ENCODE results near the gene SGCB.
"Not testable (repeated sequence)": the region's sequence is repeated elsewhere in the genome, so short reads cannot be mapped to it uniquely, and the experiment has no call there.

SGCB gene

GRCh38 chr4:52038103-52038912 lies at the start of gene SGCB:
Gene SGCB, minus strand, starts transcription at chr4:52038299. Its CDS starts 40 bp downstream, at chr4:52038259.
- DNase-seq (ENCODE audit: low read depth) = peak; percentile 65
- TF ChIP-seq CTCF (IDR thresholded peaks at IDR 0.05; ENCODE audit: insufficient read depth, low read depth, low read length, missing control alignments) = no peak
- peak within 1 kb of the TSS; percentile 69 for H3K4me3 ChIP-seq (ENCODE audit: low read length)

- not testable (repeated sequence) for DNase-seq (ENCODE audit: low read depth); H3K4me3 ChIP-seq (ENCODE audit: low read length)
These were observed 48.3 kb upstream of the SGCB start for GRCh38 chr4:52086425-52086824.

GRCh38 chr4:52081216-52081615 lies 43.1 kb upstream of the SGCB start:
- TF ChIP-seq CTCF (IDR thresholded peaks at IDR 0.05; ENCODE audit: insufficient read depth, low read depth, low read length, missing control alignments) = no peak
- no peak overlapping the region for H3K4me3 ChIP-seq (ENCODE audit: low read length)
- DNase-seq (ENCODE audit: low read depth) = no peak

- no peak for DNase-seq (ENCODE audit: low read depth)
- H3K4me3 ChIP-seq (ENCODE audit: low read length) = no peak overlapping the region
- no peak for TF ChIP-seq CTCF (IDR thresholded peaks at IDR 0.05; ENCODE audit: insufficient read depth, low read depth, low read length, missing control alignments)
These were observed 41.6 kb upstream of the SGCB start for GRCh38 chr4:52079659-52080058.

- H3K4me3 ChIP-seq (ENCODE audit: low read length) = no peak overlapping the region
- no peak for DNase-seq (ENCODE audit: low read depth)
- TF ChIP-seq CTCF (IDR thresholded peaks at IDR 0.05; ENCODE audit: insufficient read depth, low read depth, low read length, missing control alignments) = no peak
These were observed 38.6 kb upstream of the SGCB start for GRCh38 chr4:52076731-52077130.

GRCh38 chr4:52071791-52072546 lies 33.9 kb upstream of the SGCB start:
- H3K4me3 ChIP-seq (ENCODE audit: low read length) = no peak overlapping the region
- no peak for TF ChIP-seq CTCF (IDR thresholded peaks at IDR 0.05; ENCODE audit: insufficient read depth, low read depth, low read length, missing control alignments)
- DNase-seq (ENCODE audit: low read depth) = no peak

- no peak for DNase-seq (ENCODE audit: low read depth)
- no peak overlapping the region for H3K4me3 ChIP-seq (ENCODE audit: low read length)
- no peak for TF ChIP-seq CTCF (IDR thresholded peaks at IDR 0.05; ENCODE audit: insufficient read depth, low read depth, low read length, missing control alignments)
These were observed 31.5 kb upstream of the SGCB start for GRCh38 chr4:52069571-52069970.
